Measurements from ENCODE around the gene STK10. TPM values are rescaled to one million over a fixed set of nuclear protein-coding genes. Genes with fewer than 3 reads are reported as not detected.

Gene STK10
- total and polyA plus RNA-seq, 8 donors = 6.6 to 86.6 (median 14.8) TPM

- H3K9me3 ChIP-seq = no peaks in the 10 kb centered on the region
- H3K4me3 ChIP-seq = no peak overlapping the region
- peaks cover 9 to 40% (median 36%) of the 10 kb centered on the region in 4 donors for H3K36me3 ChIP-seq
- no peak for DNase-seq
- H3K4me1 ChIP-seq = peaks cover 0 to 19% (median 5%) of the 10 kb centered on the region in 4 donors
- TF ChIP-seq EP300 (IDR thresholded peaks at IDR 0.05) (no peak), CTCF (IDR thresholded peaks at IDR 0.05) (no peak), POLR2AphosphoS5 (IDR thresholded peaks at IDR 0.05) (no peak), POLR2A (IDR thresholded peaks at IDR 0.05) (no peak)
- no peak overlapping the region for H3K27ac ChIP-seq
- WGBS, 5 donors = 95 to 98% (median 97%) methylated on average over 14 of the region's 14 CpGs
- H3K27me3 ChIP-seq = no peaks in the 10 kb centered on the region
- intact Hi-C loops (cut with DNase I; ENCODE audit: low total_unique reads) = no loop called here
Observed at GRCh38 chr5:172082180-172082579, 105.8 kb downstream of the STK10 start.

GRCh38 chr5:172079876-172080275, 108.1 kb downstream of the STK10 start:
- intact Hi-C loops (cut with DNase I; ENCODE audit: low total_unique reads) = no loop called here
- 81 to 91% (median 84%) methylated on average over 4 of the region's 4 CpGs for WGBS, 5 donors
- peaks cover 9 to 61% (median 53%) of the 10 kb centered on the region in 4 donors for H3K36me3 ChIP-seq
- no peak overlapping the region for H3K4me3 ChIP-seq
- no peak for DNase-seq
- no peak overlapping the region for H3K27ac ChIP-seq
- TF ChIP-seq CTCF (IDR thresholded peaks at IDR 0.05) (no peak), EP300 (IDR thresholded peaks at IDR 0.05) (no peak), POLR2AphosphoS5 (IDR thresholded peaks at IDR 0.05) (no peak), POLR2A (IDR thresholded peaks at IDR 0.05) (no peak)
- H3K9me3 ChIP-seq = no peaks in the 10 kb centered on the region
- H3K4me1 ChIP-seq = peaks cover 0 to 25% (median 5%) of the 10 kb centered on the region in 4 donors
- H3K27me3 ChIP-seq = no peaks in the 10 kb centered on the region

- peak; percentile 44 to 54 for DNase-seq
- H3K27me3 ChIP-seq = no peaks in the 10 kb centered on the region
- intact Hi-C loops (cut with DNase I; ENCODE audit: low total_unique reads) = no loop called here
- 60 to 80% (median 71%) methylated on average over 8 of the region's 8 CpGs for WGBS, 5 donors
- TF ChIP-seq CTCF (IDR thresholded peaks at IDR 0.05) = no peak
- no peak for TF ChIP-seq EP300 (IDR thresholded peaks at IDR 0.05)
- no peak for TF ChIP-seq POLR2A (IDR thresholded peaks at IDR 0.05)
- no peak for TF ChIP-seq POLR2AphosphoS5 (IDR thresholded peaks at IDR 0.05)
- peaks cover 0 to 25% (median 5%) of the 10 kb centered on the region in 4 donors for H3K4me1 ChIP-seq
- no peak overlapping the region for H3K4me3 ChIP-seq
- peaks cover 9 to 71% (median 60%) of the 10 kb centered on the region in 4 donors for H3K36me3 ChIP-seq
- no peaks in the 10 kb centered on the region for H3K9me3 ChIP-seq
- H3K27ac ChIP-seq = peak overlapping the region in 1 of 5 donors; percentile 34
Observed at GRCh38 chr5:172078726-172079345, 109.2 kb downstream of the STK10 start.

GRCh38 chr5:172077664-172078425, 110.2 kb downstream of the STK10 start:
- intact Hi-C loops (cut with DNase I; ENCODE audit: low total_unique reads) = no loop called here
- TF ChIP-seq CTCF (IDR thresholded peaks at IDR 0.05) (no peak), POLR2AphosphoS5 (IDR thresholded peaks at IDR 0.05) (no peak), EP300 (IDR thresholded peaks at IDR 0.05) (no peak)
- Histone ChIP-seq H3K9me3 (no peaks in the 10 kb centered on the region), H3K27me3 (no peaks in the 10 kb centered on the region), H3K4me1 (peaks cover 0 to 25% (median 5%) of the 10 kb centered on the region in 4 donors), H3K4me3 (no peak overlapping the region), H3K27ac (peak overlapping the region in 1 of 5 donors; percentile 34), H3K36me3 (peaks cover 9 to 74% (median 59%) of the 10 kb centered on the region in 4 donors)
- peak in 1 of 2 donors; percentile 34 for DNase-seq
- WGBS, 5 donors = 70 to 78% (median 75%) methylated on average over 9 of the region's 9 CpGs

Data from stomach (tissue), 9 donors.